Smooth muscle cell (in vitro differentiated cells): ENCODE results near the gene LCN2. TPM values are rescaled to one million over a fixed set of nuclear protein-coding genes. Genes with fewer than 3 reads are reported as not detected.

ENCODE experiments used
- DNase-seq: peaks from one replicate; lab custom pipeline; 2025; ENCODE audit not compliant: unreplicated experiment; lab: John Stamatoyannopoulos, UW
- H2AFZ ChIP-seq: fragments of 200-600 bp; sonication (generic); 2 replicates; pipeline ENCODE4 v1.6.0; 2016; ENCODE audit warnings: antibody characterized with exemption, low read depth, mild to moderate bottlenecking
- H3F3A ChIP-seq: fragments of 200-600 bp; sonication (generic); 2 replicates; pipeline ENCODE4 v1.6.0; 2017; ENCODE audit warnings: antibody characterized with exemption, low read depth
- H3K27ac ChIP-seq: fragments of 200-600 bp; sonication (generic); 2 replicates; pipeline ENCODE4 v1.5.1; 2016; ENCODE audit warnings: low read depth, mild to moderate bottlenecking
- H3K27me3 ChIP-seq: fragments of 200-600 bp; sonication (generic); 2 replicates; pipeline ENCODE4 v1.6.1; 2016; ENCODE audit warnings: low read depth, mild to moderate bottlenecking
- H3K36me3 ChIP-seq: fragments of 200-600 bp; sonication (generic); 2 replicates; pipeline ENCODE4 v1.5.1; 2016; ENCODE audit warnings: low read depth
- H3K4me1 ChIP-seq: fragments of 200-600 bp; sonication (generic); 2 replicates; pipeline ENCODE4 v1.5.1; 2016; ENCODE audit warnings: low read depth
- H3K4me2 ChIP-seq: fragments of 200-600 bp; sonication (generic); 2 replicates; pipeline ENCODE4 v1.6.0; 2016; ENCODE audit warnings: mild to moderate bottlenecking
- H3K4me3 ChIP-seq: fragments of 200-600 bp; sonication (generic); 2 replicates; pipeline ENCODE4 v1.5.1; 2016; ENCODE audit warnings: mild to moderate bottlenecking
- H3K79me2 ChIP-seq: fragments of 200-600 bp; sonication (generic); 2 replicates; pipeline ENCODE4 v1.6.0; 2016; ENCODE audit warnings: low read depth, mild to moderate bottlenecking
- H3K9ac ChIP-seq: fragments of 200-600 bp; sonication (generic); 2 replicates; pipeline ENCODE4 v1.6.0; 2016; ENCODE audit warnings: low read depth
- H3K9me3 ChIP-seq: fragments of 200-600 bp; sonication (generic); replicated peaks from 2 replicates; pipeline ENCODE4 v1.5.1; 2016; ENCODE audit warnings: low read depth
- H4K20me1 ChIP-seq: fragments of 200-600 bp; sonication (generic); 2 replicates; pipeline ENCODE4 v1.6.0; 2016; ENCODE audit warnings: low read depth
- CTCF ChIP-seq: fragments of 200-600 bp; sonication (generic); IDR thresholded peaks from 2 replicates; pipeline ENCODE4 v1.5.1; 2017; ENCODE audit warnings: borderline replicate concordance, mild to moderate bottlenecking, antibody characterized with exemption; ENCODE audit not compliant: insufficient read depth, poor library complexity, severe bottlenecking
- WGBS: methylation state at CpG from one replicate; pipeline ENCODE4 v1.1.7; 2016; ENCODE audit warnings: low lambda C conversion rate; 5-methylcytosine and 5-hydroxymethylcytosine counted together
- polyA plus RNA-seq: library from polyadenylated mRNA; unstranded; fragments of >200 nt; fragmentation: Nextera tagmentation; extraction: Ambion mirVana; gene quantifications from 2 replicates; pipeline ENCODE4 v1.2.1, GENCODE V29; 2016
- total RNA-seq: library from RNA; depleted of rRNA; stranded (reverse); fragments of >200 nt; gene quantifications from 2 replicates; pipeline ENCODE4 v1.2.3, GENCODE V29; 2014

The LCN2 gene
- total and polyA plus RNA-seq, 2 experiments from 2014 or later: not detected

- DNase-seq: no peak
- Histone ChIP-seq H3K27me3 (no peaks in the 10 kb centered on the region), H3K9ac (no peak overlapping the region), H2AFZ (no peak overlapping the region), H3K9me3 (no peaks in the 10 kb centered on the region), H3K79me2 (no peaks in the 10 kb centered on the region), H3K4me1 (no peaks in the 10 kb centered on the region), H3K27ac (no peak overlapping the region), H3K4me3 (no peak overlapping the region), H3F3A (no peaks in the 10 kb centered on the region), H4K20me1 (peaks cover 4% of the 10 kb centered on the region), H3K4me2 (no peak overlapping the region), H3K36me3 (peaks cover 10% of the 10 kb centered on the region)
- no peak for TF ChIP-seq CTCF
- 97% methylated on average over 2 of the region's 2 CpGs for WGBS
Measured at GRCh38 chr9:128175726-128176125, 26.5 kb downstream of the LCN2 start.

GRCh38 chr9:128178806-128179431 lies 29.7 kb downstream of the LCN2 start:
- no peak overlapping the region for H3K4me2 ChIP-seq
- no peak overlapping the region for H3K9ac ChIP-seq
- no peak for TF ChIP-seq CTCF
- H3K9me3 ChIP-seq: no peaks in the 10 kb centered on the region
- no peak overlapping the region for H3K27ac ChIP-seq
- H3K79me2 ChIP-seq: no peaks in the 10 kb centered on the region
- 97% methylated on average over 11 of the region's 11 CpGs for WGBS
- H3F3A ChIP-seq: no peaks in the 10 kb centered on the region
- peaks cover 10% of the 10 kb centered on the region for H3K36me3 ChIP-seq
- no peaks in the 10 kb centered on the region for H3K4me1 ChIP-seq
- no peaks in the 10 kb centered on the region for H3K27me3 ChIP-seq
- H2AFZ ChIP-seq: no peak overlapping the region
- DNase-seq: no peak
- H3K4me3 ChIP-seq: no peak overlapping the region
- peaks cover 4% of the 10 kb centered on the region for H4K20me1 ChIP-seq

GRCh38 chr9:128180001-128180400 lies 30.7 kb downstream of the LCN2 start:
- Histone ChIP-seq H2AFZ (no peak overlapping the region), H3K27ac (no peak overlapping the region), H3K4me2 (no peak overlapping the region), H3K79me2 (no peaks in the 10 kb centered on the region), H3K27me3 (no peaks in the 10 kb centered on the region), H3K9ac (no peak overlapping the region), H3K4me3 (no peak overlapping the region), H3K36me3 (peaks cover 10% of the 10 kb centered on the region), H3F3A (no peaks in the 10 kb centered on the region), H3K4me1 (no peaks in the 10 kb centered on the region), H3K9me3 (no peaks in the 10 kb centered on the region), H4K20me1 (peaks cover 4% of the 10 kb centered on the region)
- 96% methylated on average over 8 of the region's 8 CpGs for WGBS
- TF ChIP-seq CTCF: no peak
- no peak for DNase-seq

GRCh38 chr9:128180447-128180846 lies 31.2 kb downstream of the LCN2 start:
- WGBS: 96% methylated on average over 8 of the region's 8 CpGs
- peaks cover 4% of the 10 kb centered on the region for H4K20me1 ChIP-seq
- no peak for DNase-seq
- H3F3A ChIP-seq: no peaks in the 10 kb centered on the region
- no peak overlapping the region for H3K9ac ChIP-seq
- no peak overlapping the region for H3K4me2 ChIP-seq
- H3K27me3 ChIP-seq: no peaks in the 10 kb centered on the region
- H3K4me1 ChIP-seq: no peaks in the 10 kb centered on the region
- H3K4me3 ChIP-seq: no peak overlapping the region
- no peaks in the 10 kb centered on the region for H3K9me3 ChIP-seq
- no peak overlapping the region for H3K27ac ChIP-seq
- no peaks in the 10 kb centered on the region for H3K79me2 ChIP-seq
- no peak overlapping the region for H2AFZ ChIP-seq
- H3K36me3 ChIP-seq: peaks cover 10% of the 10 kb centered on the region
- TF ChIP-seq CTCF: no peak
